IPS-15b (cell line): Measurements from ENCODE around the gene MTCL1.

Experiments
- H3K27me3 ChIP-seq: one replicate; pipeline ENCODE4 v1.6.1; 2013; ENCODE audit warnings: low read length; ENCODE audit not compliant: control insufficient read depth, insufficient read depth
- H3K36me3 ChIP-seq: one replicate; pipeline ENCODE4 v1.6.1; 2013; ENCODE audit warnings: low read length; ENCODE audit not compliant: control insufficient read depth, insufficient read depth
- H3K4me1 ChIP-seq: one replicate; pipeline ENCODE4 v1.6.1; 2013; ENCODE audit warnings: mild to moderate bottlenecking, low read length; ENCODE audit not compliant: control insufficient read depth, insufficient read depth
- H3K4me3 ChIP-seq: one replicate; pipeline ENCODE4 v1.5.1; 2013; ENCODE audit warnings: low read depth, low read length
- H3K9ac ChIP-seq: one replicate; pipeline ENCODE4 v1.6.1; 2013; ENCODE audit warnings: low read depth, mild to moderate bottlenecking, low read length
- H3K9me3 ChIP-seq: one replicate; pipeline ENCODE4 v1.6.1; 2013; ENCODE audit warnings: mild to moderate bottlenecking, low read length; ENCODE audit not compliant: control insufficient read depth, insufficient read depth

The MTCL1 gene

GRCh38 chr18:8793445-8794155, 88.2 kb downstream of the MTCL1 start:
- H3K4me1 ChIP-seq, result peaks cover 17% of the 10 kb centered on the region
- H3K4me3 ChIP-seq, result no peak overlapping the region
- no peaks in the 10 kb centered on the region for H3K27me3 ChIP-seq
- H3K9ac ChIP-seq, result no peak overlapping the region
- no peaks in the 10 kb centered on the region for H3K9me3 ChIP-seq
- peaks cover 3% of the 10 kb centered on the region for H3K36me3 ChIP-seq

GRCh38 chr18:8794156-8794933, 89.0 kb downstream of the MTCL1 start:
- Histone ChIP-seq H3K36me3 (peaks cover 3% of the 10 kb centered on the region), H3K27me3 (no peaks in the 10 kb centered on the region), H3K4me3 (no peak overlapping the region), H3K9ac (no peak overlapping the region), H3K9me3 (no peaks in the 10 kb centered on the region), H3K4me1 (peaks cover 17% of the 10 kb centered on the region)

GRCh38 chr18:8794934-8795280, 89.6 kb downstream of the MTCL1 start:
- Histone ChIP-seq H3K4me1 (peaks cover 17% of the 10 kb centered on the region), H3K4me3 (no peak overlapping the region), H3K27me3 (no peaks in the 10 kb centered on the region), H3K9ac (no peak overlapping the region), H3K36me3 (peaks cover 5% of the 10 kb centered on the region), H3K9me3 (no peaks in the 10 kb centered on the region)

- Histone ChIP-seq H3K4me1 (peaks cover 22% of the 10 kb centered on the region), H3K27me3 (no peaks in the 10 kb centered on the region), H3K9me3 (no peaks in the 10 kb centered on the region), H3K9ac (no peak overlapping the region), H3K36me3 (peaks cover 8% of the 10 kb centered on the region), H3K4me3 (no peak overlapping the region)
Measured at GRCh38 chr18:8795586-8796325, 90.4 kb downstream of the MTCL1 start.

GRCh38 chr18:8797206-8797605, 91.8 kb downstream of the MTCL1 start:
- H3K9me3 ChIP-seq, result no peaks in the 10 kb centered on the region
- H3K36me3 ChIP-seq, result peaks cover 8% of the 10 kb centered on the region
- no peak overlapping the region for H3K4me3 ChIP-seq
- no peaks in the 10 kb centered on the region for H3K27me3 ChIP-seq
- H3K4me1 ChIP-seq, result peaks cover 17% of the 10 kb centered on the region
- no peak overlapping the region for H3K9ac ChIP-seq

DNA sequence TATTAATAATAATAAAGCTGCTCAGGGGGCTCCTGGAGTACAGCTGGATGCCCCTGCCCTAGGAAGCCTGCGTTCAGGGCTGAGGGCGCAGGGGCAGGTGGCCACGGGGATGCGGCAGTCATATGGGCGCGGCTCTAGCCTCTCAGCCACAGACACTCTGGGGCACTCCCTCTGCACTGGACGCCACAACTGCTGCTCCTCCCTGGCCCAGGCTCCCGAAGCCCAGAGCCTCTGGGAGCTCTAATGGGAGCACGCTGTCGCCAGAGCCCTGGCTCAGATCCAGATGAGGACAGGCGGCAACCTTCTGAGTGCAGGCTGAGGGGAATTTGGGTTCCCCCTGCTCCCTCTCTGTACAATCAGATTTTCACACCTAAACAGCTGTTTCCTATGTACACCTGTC, 93.6 kb downstream of the MTCL1 start:
- no peak overlapping the region for H3K9ac ChIP-seq
- no peaks in the 10 kb centered on the region for H3K9me3 ChIP-seq
- H3K27me3 ChIP-seq, result no peaks in the 10 kb centered on the region
- H3K4me3 ChIP-seq, result no peak overlapping the region
- H3K36me3 ChIP-seq, result peaks cover 8% of the 10 kb centered on the region
- H3K4me1 ChIP-seq, result peaks cover 10% of the 10 kb centered on the region

DNA sequence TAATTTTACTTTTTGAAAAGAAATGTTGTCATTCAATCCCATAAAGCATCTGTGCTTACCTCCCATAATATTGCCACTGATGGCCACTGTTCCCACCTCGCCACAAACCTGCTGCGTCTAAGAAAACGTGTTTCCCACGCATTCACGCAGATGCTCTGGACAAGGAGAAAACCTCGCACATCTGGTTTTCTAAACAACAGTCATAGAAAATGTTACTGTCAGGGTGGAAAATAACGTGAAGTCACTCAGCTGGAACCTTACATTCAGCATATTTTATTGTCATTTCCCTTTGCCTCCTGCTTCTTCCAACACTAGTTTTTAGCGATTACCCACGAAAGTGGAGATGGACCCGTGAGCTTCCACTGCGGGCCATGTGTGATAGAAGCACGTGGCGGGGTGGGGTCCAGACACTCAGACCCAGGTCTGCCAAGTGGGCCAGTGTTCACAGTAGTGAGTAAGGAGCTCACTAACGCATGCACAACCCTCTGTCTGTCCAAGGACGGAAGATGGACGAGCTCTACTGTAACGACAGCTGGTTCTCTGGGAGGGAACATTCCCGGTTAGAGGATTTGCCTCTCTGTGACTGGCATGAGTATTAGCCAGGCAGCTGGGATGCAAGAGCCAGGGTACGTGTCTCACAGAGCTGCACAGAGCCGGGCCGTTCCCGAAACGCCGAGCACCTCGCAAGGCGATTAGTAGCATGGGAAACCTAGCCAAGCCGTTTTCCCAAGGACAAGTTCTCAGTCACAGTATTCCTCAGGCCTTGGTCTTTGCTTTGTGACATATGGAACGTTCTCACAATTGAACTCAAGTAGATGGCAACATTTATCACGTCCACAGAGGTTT, 94.5 kb downstream of the MTCL1 start:
- Histone ChIP-seq H3K4me3 (no peak overlapping the region), H3K4me1 (peaks cover 8% of the 10 kb centered on the region), H3K9ac (no peak overlapping the region), H3K36me3 (peaks cover 8% of the 10 kb centered on the region), H3K9me3 (no peaks in the 10 kb centered on the region), H3K27me3 (no peaks in the 10 kb centered on the region)

DNA sequence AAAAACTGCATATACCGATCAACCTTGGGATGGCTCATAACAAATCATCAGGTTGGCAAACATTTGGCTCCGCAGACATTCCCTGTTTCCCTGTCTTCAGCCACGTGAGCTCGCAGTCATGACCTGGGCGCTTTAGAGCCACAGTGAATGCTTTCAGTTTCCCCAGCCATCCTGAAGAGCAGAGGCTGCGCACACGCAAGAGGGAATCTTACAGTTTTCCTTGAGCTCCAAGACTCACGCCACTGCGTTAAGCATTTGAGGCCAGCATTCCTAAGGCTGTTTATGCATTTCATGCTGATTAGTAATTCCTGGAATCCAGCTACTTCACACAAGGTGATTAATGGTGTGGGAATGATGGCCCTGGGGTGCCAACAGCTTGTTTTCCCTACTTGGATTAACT, 95.1 kb downstream of the MTCL1 start:
- H3K36me3 ChIP-seq, result peaks cover 8% of the 10 kb centered on the region
- no peak overlapping the region for H3K9ac ChIP-seq
- H3K4me1 ChIP-seq, result peaks cover 4% of the 10 kb centered on the region

GRCh38 chr18:8800876-8801262, 95.5 kb downstream of the MTCL1 start:
- H3K4me3 ChIP-seq, result no peak overlapping the region
- H3K9me3 ChIP-seq, result no peaks in the 10 kb centered on the region
- no peak overlapping the region for H3K9ac ChIP-seq
- H3K27me3 ChIP-seq, result no peaks in the 10 kb centered on the region
- H3K36me3 ChIP-seq, result peaks cover 8% of the 10 kb centered on the region
- H3K4me1 ChIP-seq, result peaks cover 4% of the 10 kb centered on the region

More for the DNA sequence above, 95.1 kb downstream of the MTCL1 start:
- no peak overlapping the region for H3K4me3 ChIP-seq
- H3K9me3 ChIP-seq, result no peaks in the 10 kb centered on the region
- H3K27me3 ChIP-seq, result no peaks in the 10 kb centered on the region

DNA sequence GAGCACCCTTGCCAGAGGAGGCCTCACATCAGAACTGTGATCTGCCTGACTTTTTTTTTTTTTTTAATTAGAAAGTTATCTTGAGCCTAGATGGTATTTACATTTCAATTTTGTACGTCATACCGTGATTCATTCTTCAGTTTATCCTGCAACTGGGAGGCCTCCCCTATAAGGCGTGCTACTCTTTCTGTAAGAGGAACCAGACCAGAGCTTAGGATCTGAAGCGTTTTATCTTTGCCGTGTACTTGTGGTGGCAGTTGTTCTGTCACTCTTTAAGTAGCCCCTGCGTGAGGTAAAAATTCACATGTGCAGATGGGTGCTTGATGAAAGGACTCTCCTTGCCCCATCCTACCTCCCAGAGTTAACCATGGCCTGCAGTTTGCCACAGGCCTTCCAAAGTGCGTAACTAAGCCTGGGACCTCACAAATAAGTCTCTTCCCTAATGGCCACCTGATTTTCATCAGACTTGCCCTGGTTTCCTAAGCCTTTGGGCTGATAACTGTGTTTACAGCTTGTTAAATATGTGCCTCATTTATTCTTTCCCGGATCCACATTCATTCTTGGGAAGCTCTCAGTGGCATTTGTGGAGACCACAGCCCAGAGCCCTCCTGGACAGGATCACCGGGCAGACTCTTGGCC, 96.0 kb downstream of the MTCL1 start:
- no peak overlapping the region for H3K4me3 ChIP-seq
- H3K4me1 ChIP-seq, result peaks cover 4% of the 10 kb centered on the region
- H3K36me3 ChIP-seq, result peaks cover 8% of the 10 kb centered on the region
- H3K9me3 ChIP-seq, result no peaks in the 10 kb centered on the region
- H3K9ac ChIP-seq, result no peak overlapping the region
- no peaks in the 10 kb centered on the region for H3K27me3 ChIP-seq
